HEK293T (cell line): ENCODE measurements around the gene HSPA9.

ENCODE experiments used
- CTCF ChIA-PET: fragments of 350-600 bp; formaldehyde crosslinking; extraction: SDS; loops from one replicate; lab custom pipeline; 2021; ENCODE audit warnings: antibody characterized with exemption, inconsistent platforms; lab: Yijun Ruan, JAX
- POLR2A ChIA-PET: fragments of 350-600 bp; formaldehyde crosslinking; extraction: SDS; loops from one replicate; lab custom pipeline; 2020; ENCODE audit warnings: antibody characterized with exemption, inconsistent platforms; lab: Yijun Ruan, JAX
- DNase-seq: peaks from one replicate; pipeline ENCODE4 v3.0.0; 2012; ENCODE audit warnings: mixed read lengths; ENCODE audit errors: extremely low spot score
- ARNT ChIP-seq: fragments of 450-650 bp; IDR thresholded peaks from 2 replicates; pipeline ENCODE4 v1.6.1; 2017; ENCODE audit warnings: mild to moderate bottlenecking
- BHLHE40 ChIP-seq: fragments of 450-650 bp; IDR thresholded peaks from 2 replicates; pipeline ENCODE4 v1.6.1; 2016; ENCODE audit warnings: mild to moderate bottlenecking, moderate library complexity, borderline replicate concordance
- CTBP1 ChIP-seq: fragments of 450-650 bp; IDR thresholded peaks from 2 replicates; pipeline ENCODE4 v1.6.1; 2016; ENCODE audit warnings: borderline replicate concordance
- ELF4 ChIP-seq: fragments of 450-650 bp; IDR thresholded peaks from 2 replicates; pipeline ENCODE4 v1.6.1; 2017; ENCODE audit warnings: antibody characterized with exemption
- FOXA1 ChIP-seq: fragments of 450-650 bp; IDR thresholded peaks from 2 replicates; pipeline ENCODE4 v1.6.1; 2016; ENCODE audit warnings: mild to moderate bottlenecking
- FOXK2 ChIP-seq: fragments of 450-650 bp; IDR thresholded peaks from 2 replicates; pipeline ENCODE4 v1.6.1; 2016; ENCODE audit warnings: mild to moderate bottlenecking
- FOXM1 ChIP-seq: fragments of 450-650 bp; IDR thresholded peaks from 2 replicates; pipeline ENCODE4 v1.6.1; 2017; ENCODE audit warnings: mild to moderate bottlenecking, borderline replicate concordance
- HDGF ChIP-seq: fragments of 450-650 bp; IDR thresholded peaks from 2 replicates; pipeline ENCODE4 v1.6.1; 2017; ENCODE audit warnings: antibody characterized with exemption, borderline replicate concordance
- L3MBTL2 ChIP-seq: fragments of 450-650 bp; conservative IDR thresholded peaks from 2 replicates; pipeline ENCODE4 v1.6.1; 2016; ENCODE audit warnings: mild to moderate bottlenecking
- LEF1 ChIP-seq: fragments of 450-650 bp; IDR thresholded peaks from 2 replicates; pipeline ENCODE4 v1.6.1; 2017; ENCODE audit warnings: mild to moderate bottlenecking, borderline replicate concordance
- NFRKB ChIP-seq: fragments of 450-650 bp; IDR thresholded peaks from 2 replicates; pipeline ENCODE4 v1.6.1; 2016; ENCODE audit warnings: mild to moderate bottlenecking, moderate library complexity
- SP1 ChIP-seq: fragments of 450-650 bp; IDR thresholded peaks from 2 replicates; pipeline ENCODE4 v1.6.1; 2017
- SUZ12 ChIP-seq: fragments of 450-650 bp; IDR thresholded peaks from 2 replicates; pipeline ENCODE4 v1.6.1; 2016; ENCODE audit warnings: mild to moderate bottlenecking
- TARDBP ChIP-seq: fragments of 450-650 bp; IDR thresholded peaks from 2 replicates; pipeline ENCODE4 v1.6.1; 2016
- ZNF384 ChIP-seq: fragments of 450-650 bp; IDR thresholded peaks from 2 replicates; pipeline ENCODE4 v1.6.1; 2016
- TF ChIP-seq, protein P1 (sequence below): fragments of 450-650 bp; IDR thresholded peaks from 2 replicates; pipeline ENCODE4 v1.6.1; 2016

The HSPA9 gene

DNA sequence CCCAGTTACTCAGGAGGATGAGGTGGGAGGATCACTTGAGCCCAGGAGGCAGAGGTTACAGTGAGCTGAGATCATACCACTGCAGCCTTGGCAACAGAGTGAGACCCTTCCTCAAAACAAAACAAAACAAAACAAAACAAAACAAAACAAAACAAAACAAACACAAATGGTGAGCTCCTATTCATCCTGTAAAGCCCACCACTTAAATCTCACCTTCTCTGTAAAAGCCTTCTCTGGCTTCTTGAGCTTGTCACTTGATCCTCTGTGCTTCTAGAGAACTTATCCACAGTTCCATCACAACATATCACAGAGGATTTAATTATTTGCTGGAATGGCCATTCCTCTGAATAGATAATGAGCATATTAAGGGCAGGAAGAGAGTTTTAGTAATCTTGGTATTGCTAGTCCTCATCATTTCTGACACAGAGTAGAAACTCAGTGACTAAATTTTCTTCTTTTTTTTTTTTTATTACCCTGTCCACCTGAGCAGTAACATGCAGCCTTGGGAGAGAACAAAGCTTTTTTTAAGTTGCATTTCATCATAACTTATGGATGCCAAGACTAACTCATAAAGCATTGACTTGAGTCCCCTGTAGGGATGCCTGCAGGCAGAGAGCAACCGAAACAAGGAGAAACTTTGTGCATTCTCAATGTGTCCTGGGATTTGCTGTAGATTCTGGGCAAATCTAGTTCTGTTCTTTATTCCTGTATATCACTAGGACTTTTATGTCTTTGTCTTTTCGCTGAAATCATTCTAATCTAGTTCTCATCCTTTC is 13.0 kb upstream of the HSPA9 start:
- ChIA-PET CTCF (interaction anchor here (2.5 kb wide), 1 partner anchor 9 kb away, joined by 9 read pairs; no protein-coding TSS in a partner anchor), POLR2A (interaction anchor here (0.6 to 1.1 kb wide), 3 partner anchors 14 to 705 kb away, joined by 3 read pairs; partner anchors contain the start of gene MATR3)
- TF ChIP-seq ELF4 (no peak), ZNF384 (no peak), L3MBTL2 (no peak), LEF1 (no peak), FOXK2 (no peak), ARNT (no peak), HDGF (no peak)
- no peak for DNase-seq

DNA sequence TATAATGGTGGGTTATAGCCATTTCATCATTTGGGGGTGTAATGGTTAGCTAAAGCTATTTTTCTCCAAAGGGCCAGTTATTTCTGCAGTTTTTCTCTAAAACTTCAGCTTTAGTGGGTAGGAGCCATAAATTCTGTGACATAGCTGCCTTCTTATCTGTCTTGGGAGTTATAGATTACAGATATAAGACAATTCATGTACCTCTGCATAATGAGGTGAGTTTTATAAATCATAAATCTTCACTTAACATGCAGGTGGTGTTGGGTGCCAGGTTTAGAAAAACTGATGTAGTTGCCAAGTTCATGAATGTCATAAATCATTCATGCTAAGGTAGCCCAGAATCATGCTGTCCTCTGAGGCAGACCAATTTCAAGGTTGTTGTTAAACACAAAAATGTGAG is 10.0 kb upstream of the HSPA9 start:
- ChIA-PET POLR2A (interaction anchor here (0.8 to 1.6 kb wide), 3 partner anchors 10 to 141 kb away, joined by 3 to 12 read pairs (median 3); partner anchors contain the start of gene HSPA9), CTCF (interaction anchor here (0.6 to 0.8 kb wide), 3 partner anchors 37 to 116 kb away, joined by 3 to 6 read pairs (median 3); no protein-coding TSS in a partner anchor)
- no peak for TF ChIP-seq CTBP1
- TF ChIP-seq, protein P1, sequence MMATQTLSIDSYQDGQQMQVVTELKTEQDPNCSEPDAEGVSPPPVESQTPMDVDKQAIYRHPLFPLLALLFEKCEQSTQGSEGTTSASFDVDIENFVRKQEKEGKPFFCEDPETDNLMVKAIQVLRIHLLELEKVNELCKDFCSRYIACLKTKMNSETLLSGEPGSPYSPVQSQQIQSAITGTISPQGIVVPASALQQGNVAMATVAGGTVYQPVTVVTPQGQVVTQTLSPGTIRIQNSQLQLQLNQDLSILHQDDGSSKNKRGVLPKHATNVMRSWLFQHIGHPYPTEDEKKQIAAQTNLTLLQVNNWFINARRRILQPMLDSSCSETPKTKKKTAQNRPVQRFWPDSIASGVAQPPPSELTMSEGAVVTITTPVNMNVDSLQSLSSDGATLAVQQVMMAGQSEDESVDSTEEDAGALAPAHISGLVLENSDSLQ: peak; percentile 37; the same call in 1 of the 2 replicates
- DNase-seq: no peak

DNA sequence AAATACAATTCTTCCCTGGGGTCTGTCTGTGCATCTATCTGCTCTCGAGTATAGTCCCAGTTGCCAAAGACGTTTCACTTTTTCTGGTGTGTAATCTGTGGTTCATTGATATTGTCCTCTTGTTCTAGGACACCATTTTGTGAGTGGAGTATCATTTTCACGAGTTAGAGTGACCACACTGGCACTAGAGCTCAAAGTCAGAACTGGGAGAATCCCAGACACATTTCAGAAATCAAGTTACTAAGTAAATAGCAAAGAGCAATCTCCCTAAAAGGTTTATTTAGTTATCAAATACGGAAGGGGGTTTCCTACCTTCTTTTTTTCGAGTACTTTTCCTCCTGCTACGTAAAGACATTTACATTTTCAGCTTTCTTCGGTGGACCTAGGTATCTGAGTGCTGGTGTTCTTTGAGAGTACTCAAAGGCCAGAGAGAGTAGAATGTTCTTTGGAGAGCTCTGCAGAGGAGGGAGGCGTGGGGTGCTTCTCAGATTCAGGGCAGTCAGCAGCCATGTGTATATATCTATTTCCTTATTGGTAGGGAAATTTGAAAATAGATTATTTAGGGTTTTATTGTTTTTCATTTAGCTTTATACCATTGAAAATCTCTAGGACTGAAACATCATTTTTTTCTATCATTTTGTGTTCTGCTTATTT is 8.9 kb upstream of the HSPA9 start:
- TF ChIP-seq NFRKB: no peak
- TF ChIP-seq LEF1: no peak
- no peak for TF ChIP-seq ARNT
- TF ChIP-seq ZNF384: no peak
- TF ChIP-seq FOXK2: no peak
- no peak for TF ChIP-seq SUZ12
- POLR2A ChIA-PET: interaction anchor here (0.8 to 1.6 kb wide), 4 partner anchors 9 to 140 kb away, joined by 3 to 12 read pairs (median 3); partner anchors contain the start of gene HSPA9
- DNase-seq: no peak
- CTCF ChIA-PET: interaction anchor here (0.6 kb wide), 1 partner anchor 92 kb away, joined by 3 read pairs; no protein-coding TSS in a partner anchor

DNA sequence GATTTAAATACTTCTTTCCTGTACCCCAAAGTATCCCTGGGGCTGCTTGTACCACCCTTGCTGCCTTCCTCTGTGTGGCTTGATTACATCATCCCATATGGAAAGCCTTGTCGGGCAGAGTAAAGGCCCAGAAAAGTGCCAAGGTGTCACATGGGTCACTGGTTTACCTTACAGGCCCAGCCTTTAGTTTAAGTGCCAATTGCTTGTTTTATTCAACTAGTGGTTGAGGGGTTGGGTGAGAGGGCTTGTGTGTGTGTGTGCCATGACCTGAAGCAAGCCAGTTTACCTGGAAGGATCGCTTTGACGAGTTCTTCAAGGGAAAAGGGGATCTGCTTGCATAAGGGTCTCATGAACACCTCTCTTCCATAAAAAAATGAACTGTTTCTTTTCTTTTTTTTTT is 7.8 kb upstream of the HSPA9 start:
- POLR2A ChIA-PET: no interaction called here

DNA sequence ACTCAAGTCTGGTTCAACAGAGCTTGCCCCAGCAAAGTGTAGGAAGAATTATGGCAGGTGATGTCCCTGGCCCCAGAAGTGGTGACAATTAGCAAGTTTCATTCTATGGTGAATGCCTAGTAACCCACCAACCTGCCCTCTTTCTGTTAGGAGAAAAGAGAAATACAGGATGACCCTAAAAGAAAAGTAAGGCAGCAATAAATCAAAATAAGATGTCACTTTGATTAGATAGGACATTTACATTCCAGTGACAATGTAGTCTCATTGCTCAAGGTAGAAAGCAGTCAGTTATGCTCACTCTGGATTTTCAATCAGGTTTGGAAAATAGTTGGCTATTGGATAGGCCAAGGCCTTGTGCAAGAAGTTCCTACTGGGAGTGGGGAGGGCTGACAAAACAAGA is 5.6 kb upstream of the HSPA9 start:
- TF ChIP-seq, protein P1: peak; percentile 76
- TF ChIP-seq SP1: no peak
- DNase-seq: no peak
- ChIA-PET CTCF (interaction anchor here (0.5 to 1.0 kb wide), 2 partner anchors 13 to 62 kb away, joined by 3 read pairs; no protein-coding TSS in a partner anchor), POLR2A (no interaction called here)

More for the DNA sequence above, 7.8 kb upstream of the HSPA9 start:
- CTCF ChIA-PET: no interaction called here
- no peak for DNase-seq
- no peak for TF ChIP-seq ARNT
- TF ChIP-seq, protein P1: no peak
- TF ChIP-seq LEF1: no peak
- TF ChIP-seq FOXA1: no peak
- TF ChIP-seq FOXK2: no peak
- no peak for TF ChIP-seq BHLHE40
- TF ChIP-seq FOXM1: no peak
- TF ChIP-seq HDGF: no peak
- TF ChIP-seq CTBP1: no peak
- TF ChIP-seq TARDBP: no peak
- no peak for TF ChIP-seq SP1
- TF ChIP-seq L3MBTL2: no peak

DNA sequence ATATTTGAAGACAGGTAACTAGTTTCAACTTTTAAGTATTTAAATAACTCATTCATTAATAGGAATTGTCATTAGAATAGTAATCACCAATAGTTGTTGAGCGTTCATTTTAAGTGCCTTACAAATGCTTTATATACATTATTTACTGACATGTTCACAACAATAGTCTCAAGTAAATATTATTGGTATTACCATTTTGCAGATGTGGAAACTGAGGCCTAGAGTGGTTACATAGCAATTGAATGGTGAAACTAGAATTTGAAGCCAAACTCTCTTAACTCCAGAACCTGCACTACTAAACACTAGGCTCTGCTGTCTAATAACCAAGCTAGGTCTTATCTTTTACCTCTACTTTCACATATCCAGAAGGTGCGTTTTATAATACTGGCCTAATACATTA is 4.8 kb upstream of the HSPA9 start:
- ChIA-PET POLR2A (no interaction called here), CTCF (interaction anchor here (0.7 to 1.5 kb wide), 11 partner anchors 8 to 692 kb away, joined by 3 to 9 read pairs (median 4); no protein-coding TSS in a partner anchor)
- TF ChIP-seq HDGF (no peak), CTBP1 (no peak), ELF4 (no peak), L3MBTL2 (no peak), FOXA1 (no peak), BHLHE40 (no peak), NFRKB (no peak), FOXK2 (no peak), ARNT (no peak), ZNF384 (no peak), SUZ12 (no peak), SP1 (no peak)
- TF ChIP-seq, protein P1: no peak
- no peak for DNase-seq
